Measurements from ENCODE around the gene SORCS2. TPM values are rescaled to one million over a fixed set of nuclear protein-coding genes. Genes with fewer than 3 reads are reported as not detected.

The SORCS2 gene
- total and polyA plus RNA-seq, 2 of the 4 experiments (the other 2 are of a cell fraction) = 0.36 to 0.62 TPM

GRCh38 chr4:7358100-7358735 lies 165.9 kb downstream of the SORCS2 start (continued):
- TF ChIP-seq MXI1 (IDR thresholded peaks at IDR 0.05; ENCODE audit: borderline replicate concordance, low read depth, low read length) = peak; percentile 53; the same call in 1 of the 2 replicates

- DNase-seq (no peak), ATAC-seq (ENCODE audit: low read depth) (no peak)
- no peak overlapping the region for H3K4me2 ChIP-seq (ENCODE audit: low read depth, low read length)
- no peak overlapping the region for H3K9ac ChIP-seq (ENCODE audit: low read depth, low read length)
- POLR2A ChIA-PET (ENCODE audit: unreplicated experiment) = no interaction called here
- H3K18ac ChIP-seq (ENCODE audit: low read depth, low read length) = no peak overlapping the region
- no peak overlapping the region for H3K4me3 ChIP-seq (ENCODE audit: insufficient read depth, low read depth, low read length)
- CTCF ChIA-PET = no interaction called here
- TF ChIP-seq CHD1 (IDR thresholded peaks at IDR 0.05; ENCODE audit: low read depth, low read length) = no peak
- no peak for TF ChIP-seq FOS (IDR thresholded peaks at IDR 0.05; ENCODE audit: low read depth, low read length)
- no peak for TF ChIP-seq RFX5 (IDR thresholded peaks at IDR 0.05; ENCODE audit: low read depth, low read length)
- TF ChIP-seq ELK1 (IDR thresholded peaks at IDR 0.05; ENCODE audit: borderline replicate concordance, low read depth, low read length) = no peak
- no peak for TF ChIP-seq POLR2A (IDR thresholded peaks at IDR 0.05; ENCODE audit: low read depth, low read length)
- TF ChIP-seq RCOR1 (IDR thresholded peaks at IDR 0.05; ENCODE audit: insufficient replicate concordance, low read length) = no peak
- no peak for TF ChIP-seq MXI1 (IDR thresholded peaks at IDR 0.05; ENCODE audit: borderline replicate concordance, low read depth, low read length)
- TF ChIP-seq CEBPB (IDR thresholded peaks at IDR 0.05; ENCODE audit: low read depth, low read length) = no peak
- TF ChIP-seq SMC3 (IDR thresholded peaks at IDR 0.05; ENCODE audit: low read depth, low read length) = no peak
- no peak overlapping the region for H3K14ac ChIP-seq (replicated peaks; ENCODE audit: low read depth, low read length)
- no TSS peak for BruUV-seq (replicated peaks)
- H3K9me3 ChIP-seq (ENCODE audit: control insufficient read depth, insufficient read depth, low read length) = no peaks in the 10 kb centered on the region
- H4K91ac ChIP-seq (ENCODE audit: insufficient read depth, low read depth, low read length) = no peak overlapping the region
- no peak overlapping the region for H3K56ac ChIP-seq (ENCODE audit: extremely low read depth, insufficient read depth, low read length)
- no peak overlapping the region for H2BK5ac ChIP-seq (ENCODE audit: low read depth, low read length, poor library complexity, severe bottlenecking)
- H3K27ac ChIP-seq (ENCODE audit: insufficient read depth, low read length) = no peak overlapping the region
- no peaks in the 10 kb centered on the region for H3K36me3 ChIP-seq (ENCODE audit: control insufficient read depth, insufficient read depth, low read length)
- H4K5ac ChIP-seq (ENCODE audit: low read depth, low read length) = no peak overlapping the region
- no peak overlapping the region for H2AFZ ChIP-seq (replicated peaks; ENCODE audit: low read length, poor library complexity)
- H3K4ac ChIP-seq (ENCODE audit: low read depth, low read length) = no peak overlapping the region
- WGBS, 2 experiments (ENCODE audit: extremely low coverage in 2 of 2, insufficient read length in 1 of 2) = 40% methylated on average over 1 of the region's 13 CpGs; no CpG with 5 or more reads in 1 of the 2 experiments
- H2BK120ac ChIP-seq (ENCODE audit: low read depth, low read length) = no peak overlapping the region
- no peak overlapping the region for H3K23ac ChIP-seq (ENCODE audit: low read depth, low read length)
- no peaks in the 10 kb centered on the region; the same call in 1 of the 2 replicates for H4K20me1 ChIP-seq (ENCODE audit: insufficient read depth, low read length)
- in situ Hi-C loops (cut with MboI; ENCODE audit: low sequenced_read_pairs) = no loop called here
- no peak overlapping the region for H2BK15ac ChIP-seq (ENCODE audit: low read depth, low read length)
- 0 out of 2 replicates have a peak, but pooled peaks cover 2% of the 10 kb centered on the region for H3K4me1 ChIP-seq (ENCODE audit: control insufficient read depth, insufficient read depth, low read length)
- no peaks in the 10 kb centered on the region for H3K9me1 ChIP-seq (ENCODE audit: insufficient read depth, low read length)
- no peak overlapping the region for H4K8ac ChIP-seq (ENCODE audit: low read depth in 2 of 2, low read length in 2 of 2)
- H2BK20ac ChIP-seq (ENCODE audit: low read depth, low read length) = no peak overlapping the region
- dilution Hi-C loops (cut with HindIII; ENCODE audit: low sequenced_read_pairs, unreplicated experiment) = no loop called here
- no peak overlapping the region for H2AK9ac ChIP-seq (replicated peaks; ENCODE audit: low read depth, low read length, poor library complexity)
- H2AK5ac ChIP-seq (ENCODE audit: low read depth, low read length) = no peak overlapping the region
- H3K27me3 ChIP-seq (ENCODE audit: control insufficient read depth, insufficient read depth, low read length) = peaks cover 21% of the 10 kb centered on the region
- intact Hi-C loops (cut with micrococcal nuclease) = no loop called here
- H3K79me1 ChIP-seq (ENCODE audit: low read depth in 1 of 2, low read length in 2 of 2) = no peaks in the 10 kb centered on the region
Observed at GRCh38 chr4:7359400-7360062, 167.2 kb downstream of the SORCS2 start.
